HG03378 (cell line): ENCODE measurements around the gene OPCML.

Experiments used
- ATAC-seq: cut with Tn5 transposase; IDR thresholded peaks from one replicate; pipeline ENCODE4 v1.9.1; 2021; ENCODE audit warnings: mild to moderate bottlenecking, moderate library complexity; ENCODE audit not compliant: unreplicated experiment

Gene OPCML

DNA sequence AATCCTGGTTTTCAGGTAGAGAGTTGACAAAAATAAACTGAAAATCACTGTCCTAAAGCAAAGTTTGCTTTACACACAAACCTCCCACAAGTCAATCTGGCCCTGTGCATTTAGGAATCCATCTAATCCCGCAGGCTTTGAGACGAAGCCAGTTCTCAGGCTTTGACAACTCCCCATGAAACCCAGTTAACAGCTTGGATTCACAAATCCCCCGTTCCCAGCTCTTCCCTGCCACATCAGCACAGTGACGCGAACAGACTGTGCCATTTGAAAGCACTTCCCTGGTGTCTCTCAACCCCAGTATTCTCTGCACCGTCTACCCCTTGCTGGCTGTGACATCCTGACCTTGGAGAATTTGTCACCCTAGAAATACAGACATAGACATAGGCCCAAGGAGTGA lies 117.8 kb downstream of the OPCML start:
- ATAC-seq: no peak

DNA sequence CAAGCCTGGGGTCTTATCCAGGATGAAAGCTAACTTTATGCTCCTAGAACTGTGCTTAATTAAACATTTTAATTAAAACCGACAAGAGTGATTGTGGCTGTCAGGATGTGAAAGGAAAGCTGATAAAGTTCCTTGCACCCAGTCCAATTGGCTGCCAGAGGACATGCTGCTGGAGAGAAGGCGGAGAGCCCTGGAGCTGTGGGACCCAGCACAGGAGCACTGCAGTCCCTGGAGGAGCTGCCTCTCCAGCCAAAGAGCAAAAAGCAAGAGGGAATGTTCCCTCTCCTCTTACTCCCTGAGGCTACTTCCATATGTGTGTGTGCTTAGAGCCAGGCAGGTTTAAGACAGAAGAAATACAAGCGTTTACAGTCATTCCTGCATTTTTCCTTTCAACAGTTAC lies 118.6 kb downstream of the OPCML start:
- ATAC-seq: no peak

DNA sequence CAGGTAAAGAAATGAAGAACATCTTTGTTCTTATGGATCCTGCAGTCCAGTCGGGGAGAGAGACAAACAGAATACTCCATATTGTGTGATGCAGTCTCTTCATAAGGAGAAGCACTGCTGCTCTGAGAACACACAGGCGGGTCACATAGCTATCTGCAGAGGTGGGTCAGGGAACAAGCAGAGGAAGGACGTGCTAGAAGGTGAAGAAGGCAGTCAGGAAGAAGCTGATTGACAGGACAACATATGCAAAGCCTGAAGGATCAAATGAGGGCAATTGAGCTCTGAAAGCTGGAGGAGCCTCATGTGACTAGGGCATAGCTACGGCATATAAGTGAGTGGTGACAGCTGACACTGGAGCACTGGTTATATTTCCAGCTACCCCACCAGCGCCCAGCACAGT lies 122.5 kb downstream of the OPCML start:
- ATAC-seq: no peak

DNA sequence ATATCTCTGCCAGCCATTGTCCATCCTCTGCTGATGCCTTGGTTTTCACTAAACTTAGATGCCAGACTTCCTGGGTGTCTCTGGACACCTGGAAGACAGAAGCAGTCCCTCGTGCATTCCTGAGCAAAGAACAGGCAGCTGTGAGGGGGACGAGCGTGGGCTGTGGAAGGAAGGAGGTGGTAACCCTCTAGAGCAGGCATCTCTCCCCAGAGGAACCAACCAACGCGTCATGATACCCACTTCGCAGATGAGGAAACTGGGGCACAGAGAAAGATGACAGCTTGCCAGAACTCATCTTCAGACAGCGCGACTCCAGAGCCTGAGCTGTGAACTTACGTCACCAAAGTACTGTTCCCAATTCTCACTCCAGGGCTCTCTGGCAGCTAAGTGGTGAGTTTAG lies 123.4 kb downstream of the OPCML start:
- ATAC-seq: no peak

DNA sequence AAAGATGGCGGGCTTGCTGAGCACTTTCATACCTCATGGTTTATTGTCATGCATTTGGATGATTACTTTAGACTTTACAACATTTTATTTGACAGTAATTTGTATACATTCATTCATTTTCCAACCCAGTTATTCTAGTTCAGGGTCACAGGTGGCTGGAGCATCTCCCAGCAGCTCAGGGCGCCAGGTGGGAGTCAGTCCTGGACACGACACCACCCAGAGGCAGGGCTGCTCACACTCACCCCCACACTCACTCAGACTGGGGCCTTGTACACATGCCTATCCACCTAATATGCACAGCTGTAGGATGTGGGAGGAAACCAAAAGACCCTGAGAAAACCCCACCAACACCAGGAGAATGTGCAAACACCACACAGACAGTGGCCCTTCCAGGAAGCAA lies 123.9 kb downstream of the OPCML start:
- ATAC-seq: no peak

DNA sequence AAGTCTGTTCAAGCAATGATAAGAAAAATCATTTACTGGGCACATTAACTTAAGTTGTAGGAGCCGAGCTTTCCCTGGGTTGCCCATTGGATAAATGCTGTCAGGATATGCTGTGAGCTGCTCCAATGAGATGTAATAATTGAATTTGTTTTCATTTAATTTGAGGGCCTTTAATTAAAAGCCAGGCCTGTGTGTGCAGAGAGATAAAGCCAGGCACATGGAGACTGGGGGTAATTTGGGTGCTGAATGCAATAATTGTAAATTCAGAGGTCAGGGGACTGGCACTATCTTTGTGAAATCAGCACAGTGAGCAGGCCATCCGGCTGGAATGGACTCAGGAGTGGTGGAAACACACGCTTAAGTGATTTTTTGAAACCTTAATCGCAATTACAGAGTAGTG lies 125.8 kb downstream of the OPCML start:
- no peak for ATAC-seq

DNA sequence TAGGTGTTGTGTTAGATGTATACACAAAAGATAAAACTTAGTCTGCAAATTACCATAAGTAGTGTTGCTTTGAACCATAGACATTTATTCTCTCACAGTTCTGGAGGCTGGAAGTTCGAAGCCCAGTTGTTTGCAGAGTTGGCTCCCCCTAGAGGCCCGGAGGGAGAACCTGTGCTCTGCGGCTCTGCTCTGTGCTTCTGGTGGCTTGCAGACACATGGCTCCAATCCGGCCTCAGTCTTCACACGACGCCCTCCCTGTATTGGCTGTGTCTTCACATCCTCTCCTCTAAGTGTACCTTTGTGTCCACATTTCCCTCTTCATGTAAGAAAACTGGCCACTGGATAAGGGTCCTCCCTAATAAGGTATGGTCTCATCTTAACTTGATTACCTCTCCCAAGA lies 128.4 kb downstream of the OPCML start:
- no peak for ATAC-seq

DNA sequence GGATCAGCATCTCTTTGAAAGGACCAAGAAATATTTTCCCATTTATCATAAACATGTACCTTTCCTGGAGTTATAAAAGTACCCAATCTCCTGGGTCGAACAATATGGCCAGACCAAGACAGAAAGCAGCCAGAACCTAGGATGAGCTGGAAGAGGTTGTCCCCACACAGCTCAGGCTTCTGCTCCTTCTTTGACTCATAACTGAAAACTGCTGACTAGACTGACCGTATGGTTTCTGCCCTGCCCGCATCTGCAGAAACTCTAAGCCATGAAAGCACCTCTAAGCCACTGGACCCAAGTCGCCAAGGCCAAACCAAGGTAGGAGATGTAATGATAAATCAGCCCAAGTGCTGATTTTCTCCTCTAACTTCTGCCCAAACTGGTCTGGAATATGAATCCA lies 129.8 kb downstream of the OPCML start:
- no peak for ATAC-seq

DNA sequence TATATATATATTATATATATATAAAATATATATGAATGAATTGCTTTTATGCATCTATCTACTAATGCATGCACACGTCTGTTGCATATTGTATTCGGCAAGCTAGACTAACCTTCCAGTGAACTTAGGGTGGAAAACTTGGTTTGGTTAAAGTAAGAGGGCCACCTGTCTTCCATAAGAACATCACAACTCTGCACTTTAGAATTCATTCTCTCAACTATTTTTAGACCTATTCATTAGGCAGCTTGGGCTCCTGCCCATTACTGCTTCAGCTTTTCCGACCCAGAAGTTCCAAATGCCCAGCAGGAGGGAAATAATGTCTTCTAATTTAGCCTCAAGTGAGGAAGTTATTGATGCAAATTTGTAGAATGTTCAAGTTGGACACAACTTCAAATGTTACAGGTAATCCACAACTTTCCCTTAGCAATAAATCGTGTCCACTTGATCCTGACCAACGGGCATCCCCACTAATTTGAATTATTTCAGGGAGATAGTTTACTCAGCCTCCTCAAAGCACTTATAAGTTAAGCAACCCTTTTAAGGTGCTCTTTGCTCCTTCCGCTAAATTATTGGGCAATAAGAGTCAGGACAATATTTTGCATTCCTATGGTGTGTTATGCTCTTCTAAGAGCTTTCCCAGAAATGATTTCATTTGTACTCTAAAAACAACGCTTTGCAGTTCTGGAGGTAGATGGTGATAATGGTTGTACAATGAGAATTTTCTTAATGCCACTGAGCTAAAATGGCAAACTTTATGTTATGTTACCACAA lies 132.3 kb downstream of the OPCML start:
- no peak for ATAC-seq

DNA sequence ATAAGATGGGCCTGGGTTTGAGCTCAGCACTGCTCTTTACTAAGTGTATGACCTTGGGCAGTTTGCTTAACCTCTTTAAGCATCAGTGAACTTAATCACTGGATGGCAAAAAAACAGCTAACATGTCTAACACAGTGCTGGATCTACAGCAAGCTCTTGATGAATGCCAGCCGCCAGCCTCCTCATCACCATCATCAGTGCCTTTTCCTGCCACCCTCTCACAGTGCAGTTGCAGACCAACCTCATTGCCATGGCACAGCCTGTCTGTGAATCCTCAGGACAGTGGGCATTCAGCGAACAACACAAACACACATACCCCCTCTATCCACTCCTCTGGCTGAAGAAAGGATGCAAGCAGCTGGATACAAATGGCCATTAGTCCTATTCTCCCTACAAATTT lies 133.0 kb downstream of the OPCML start:
- ATAC-seq: no peak

DNA sequence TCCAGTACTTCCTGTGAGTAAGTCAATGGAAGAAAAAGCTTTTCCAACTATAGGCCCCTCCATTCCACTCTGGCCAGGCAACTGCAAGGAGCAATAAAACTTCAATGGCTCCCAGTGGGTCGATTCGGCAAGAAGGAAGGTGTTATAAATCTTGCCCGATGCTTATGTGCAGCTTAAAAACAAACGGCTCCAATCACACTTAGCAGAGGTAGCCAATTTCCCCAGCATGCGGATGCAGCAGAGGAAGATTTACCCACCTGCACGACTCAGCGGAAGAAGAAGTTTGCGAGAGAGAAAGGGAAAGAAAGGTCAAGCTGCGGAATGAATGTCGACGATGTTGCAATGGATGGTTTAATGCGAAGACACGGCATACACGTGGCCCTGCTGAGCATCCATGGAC lies 141.5 kb downstream of the OPCML start:
- ATAC-seq: no peak

DNA sequence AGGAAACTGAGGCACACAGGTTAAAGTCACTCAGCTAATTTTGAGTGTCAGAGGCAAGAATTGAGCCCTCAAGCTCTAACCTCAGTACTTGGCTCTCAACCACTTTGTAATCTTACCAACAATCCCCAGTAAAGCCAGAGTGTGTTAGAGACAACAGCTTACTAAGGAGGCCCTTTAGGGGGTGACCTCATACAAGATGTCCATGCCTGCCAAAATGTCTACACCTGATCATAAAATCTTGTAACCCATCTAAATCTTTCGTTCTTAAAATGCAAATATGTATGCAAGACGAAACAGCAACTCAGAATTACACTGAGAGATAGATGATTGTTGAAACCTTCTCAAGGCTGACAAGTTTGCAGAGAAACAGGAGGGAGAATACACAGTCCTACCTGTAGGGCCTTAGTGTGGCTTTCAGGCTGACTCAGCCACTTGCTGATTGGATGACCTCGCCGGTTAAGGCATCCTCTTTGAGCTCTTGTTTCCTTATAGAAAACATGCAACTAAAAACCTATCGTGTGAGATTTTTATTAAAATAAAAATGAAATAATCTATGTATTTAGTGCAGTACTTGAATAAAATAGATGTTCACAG lies 143.2 kb downstream of the OPCML start:
- no peak for ATAC-seq

DNA sequence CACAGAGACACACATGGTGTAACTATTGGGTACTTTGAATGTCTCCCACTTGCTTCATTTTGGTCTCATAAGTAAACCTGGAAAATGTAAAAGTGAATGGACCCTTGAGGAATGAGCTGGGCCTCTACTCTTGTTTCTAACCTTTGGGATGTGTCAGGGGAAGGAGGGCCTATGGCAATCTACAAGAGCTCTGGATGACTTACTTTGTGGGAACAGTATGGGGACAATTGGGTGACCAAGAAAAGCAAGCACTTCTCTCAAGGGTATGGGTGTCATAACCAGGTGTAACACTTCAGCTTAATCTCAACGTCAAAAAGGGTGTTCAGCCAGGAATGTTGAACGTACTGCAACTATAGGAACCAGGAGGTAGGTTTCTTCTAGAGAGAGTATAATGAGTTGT lies 144.0 kb downstream of the OPCML start:
- ATAC-seq: no peak

DNA sequence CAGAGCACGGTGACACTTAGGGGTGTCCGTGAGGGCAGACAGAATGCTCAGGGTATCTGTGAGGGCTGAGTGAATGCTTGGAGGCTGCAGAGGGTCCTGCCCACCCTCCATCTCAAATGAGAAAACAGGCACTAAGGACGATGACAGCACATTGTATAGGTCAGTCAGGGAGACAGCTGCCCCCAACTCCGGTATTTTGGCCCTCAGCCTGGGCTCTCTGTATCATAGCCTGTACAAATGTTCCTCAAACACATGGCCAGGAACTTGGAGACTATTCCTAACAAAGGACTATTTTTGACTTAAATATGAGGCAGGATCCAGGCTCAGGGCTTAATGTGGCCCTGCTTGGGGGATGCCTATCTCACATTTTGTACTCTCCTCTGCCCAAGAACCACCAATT lies 145.4 kb downstream of the OPCML start:
- ATAC-seq: no peak

DNA sequence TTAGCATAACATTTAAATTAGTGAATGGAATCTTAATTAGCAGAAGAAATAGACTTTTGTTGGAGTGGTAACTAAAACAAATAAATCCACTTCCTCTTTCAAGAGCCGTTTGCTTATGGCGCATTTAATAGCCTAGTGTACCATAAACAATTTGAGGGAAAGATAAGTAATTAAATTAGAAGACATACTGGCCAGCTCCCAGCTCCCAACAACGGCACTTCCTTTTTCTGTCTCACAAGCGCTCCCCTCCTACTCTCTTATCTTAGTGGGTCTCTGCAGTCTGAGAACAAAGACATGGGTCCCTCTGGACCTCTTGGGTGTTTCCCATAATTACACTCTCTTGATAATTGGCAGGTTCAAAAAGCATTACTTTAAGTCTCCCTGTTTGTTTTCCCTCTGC lies 146.0 kb downstream of the OPCML start:
- ATAC-seq: no peak

DNA sequence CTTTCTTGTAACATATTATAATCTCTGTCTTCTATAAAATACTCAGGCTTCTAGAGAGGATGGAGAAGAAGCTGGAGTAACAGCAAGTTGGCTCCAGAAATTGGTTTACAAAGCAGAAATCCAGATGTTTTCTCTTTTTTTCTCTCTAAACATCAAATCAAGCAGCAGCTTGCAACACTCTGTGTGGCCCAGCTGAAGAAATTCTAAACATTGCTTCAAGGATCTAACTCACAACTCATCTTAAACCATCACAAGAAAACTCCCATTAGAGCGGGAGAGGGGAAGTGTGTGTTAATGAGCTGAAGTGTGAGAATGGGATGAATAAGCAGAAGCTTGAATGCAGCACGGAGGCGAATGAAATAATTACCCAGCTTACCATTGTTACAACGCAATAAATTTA lies 146.5 kb downstream of the OPCML start:
- no peak for ATAC-seq

DNA sequence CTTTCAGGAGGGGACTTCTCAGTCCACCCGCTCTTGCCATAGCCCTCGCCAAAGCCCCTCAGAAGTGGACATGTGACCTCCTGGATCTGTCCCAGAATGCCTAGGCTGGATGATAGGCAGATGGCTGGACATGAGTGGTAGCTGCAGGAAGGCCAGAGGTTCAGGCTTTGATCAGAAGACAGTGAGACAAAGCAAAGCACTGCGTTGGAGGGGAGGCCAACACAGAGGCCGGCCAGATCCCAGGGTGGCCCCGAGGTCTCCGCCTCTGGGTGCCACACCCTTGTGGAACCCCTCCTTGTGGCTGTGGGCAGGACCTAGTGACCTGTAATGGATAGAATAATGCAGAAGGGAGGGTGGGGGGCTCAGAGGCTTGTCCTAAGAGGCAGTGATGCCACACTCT lies 147.6 kb downstream of the OPCML start:
- no peak for ATAC-seq

DNA sequence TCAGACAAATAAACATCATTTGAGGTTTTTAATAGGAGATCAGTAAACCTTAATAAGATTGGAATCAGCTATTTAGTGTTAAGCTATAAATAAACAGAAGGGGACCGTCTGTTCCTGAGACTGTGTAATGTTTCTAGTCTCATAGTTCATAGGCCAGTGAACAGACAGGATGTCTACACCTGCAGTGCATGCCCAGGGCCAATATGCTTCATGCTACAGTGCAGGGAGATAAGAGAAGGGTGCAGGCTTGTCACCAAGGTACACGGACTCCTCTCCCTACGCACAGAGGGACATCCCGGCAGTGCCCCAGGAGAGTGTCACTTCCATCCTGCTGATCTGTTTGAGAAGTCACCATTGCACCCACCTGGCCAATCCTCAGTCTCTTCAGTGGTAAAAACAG lies 148.6 kb downstream of the OPCML start:
- no peak for ATAC-seq

DNA sequence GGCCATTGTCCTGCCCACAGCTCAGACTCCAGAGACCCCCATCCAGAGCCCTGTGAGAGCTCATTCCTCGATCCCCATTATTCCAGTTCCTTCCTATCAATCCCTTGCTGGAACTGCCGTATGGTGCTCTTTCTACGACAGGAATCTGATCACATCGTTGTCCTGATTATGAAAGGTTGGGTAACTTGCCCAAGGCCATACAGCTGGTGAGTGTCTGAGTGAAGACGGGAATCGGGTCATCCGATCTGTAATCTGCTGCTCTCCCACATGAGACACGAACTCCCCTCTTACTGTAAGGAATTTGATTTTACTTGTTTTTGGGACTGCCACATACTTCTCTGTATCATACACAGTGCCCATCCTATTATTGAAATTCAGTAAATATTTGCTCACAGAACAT lies 149.1 kb downstream of the OPCML start:
- ATAC-seq: no peak

DNA sequence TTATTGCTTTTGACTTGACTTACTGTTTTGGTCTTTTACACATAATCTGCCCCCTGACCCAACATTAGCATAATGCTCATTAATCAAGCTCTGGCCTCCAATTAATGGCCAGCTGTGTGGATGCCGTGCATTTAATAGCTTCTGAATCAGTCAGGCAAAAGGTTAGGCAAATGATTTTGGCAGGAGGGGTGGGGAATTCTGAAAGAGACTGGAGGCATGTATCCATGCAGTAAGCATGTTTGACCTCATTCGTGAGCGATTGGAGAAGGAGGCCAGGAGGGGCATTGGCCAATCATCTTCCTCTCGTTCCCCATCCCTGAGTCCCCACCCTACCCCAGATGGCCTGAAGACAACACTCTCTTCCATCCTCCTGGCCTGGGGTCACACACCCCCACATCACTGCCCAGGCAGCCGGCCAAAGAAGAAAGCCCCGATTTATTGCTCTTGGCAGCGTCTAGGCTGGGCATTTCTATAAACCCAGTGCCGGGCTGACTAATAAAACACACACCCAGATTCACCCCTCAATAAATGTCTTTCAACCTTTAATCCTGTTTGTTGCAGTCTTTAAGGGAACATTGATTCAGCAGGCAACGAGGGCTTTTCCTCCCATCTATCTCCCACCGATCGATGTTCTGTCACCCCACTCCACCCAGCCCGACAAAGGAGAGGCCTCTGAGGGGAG lies 150.0 kb downstream of the OPCML start:
- no peak for ATAC-seq

DNA sequence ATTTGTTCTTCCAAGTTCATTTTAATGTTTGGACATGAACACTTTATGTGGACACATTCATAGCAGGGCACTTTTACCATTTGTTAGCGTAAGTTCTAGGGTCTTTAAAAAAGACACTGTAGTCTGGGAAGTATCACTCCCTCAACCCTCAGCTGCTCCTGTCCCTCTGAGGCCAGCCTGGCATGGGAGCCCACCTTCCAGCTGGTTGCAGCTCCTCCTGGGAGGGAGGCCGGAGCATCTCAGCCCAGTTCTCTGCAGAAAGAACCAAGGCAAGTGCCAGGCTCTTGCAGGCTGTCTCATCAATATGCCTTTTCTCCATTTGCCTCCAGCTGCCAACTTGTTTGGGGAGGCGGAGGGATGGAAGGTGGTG lies 150.6 kb downstream of the OPCML start:
- no peak for ATAC-seq

DNA sequence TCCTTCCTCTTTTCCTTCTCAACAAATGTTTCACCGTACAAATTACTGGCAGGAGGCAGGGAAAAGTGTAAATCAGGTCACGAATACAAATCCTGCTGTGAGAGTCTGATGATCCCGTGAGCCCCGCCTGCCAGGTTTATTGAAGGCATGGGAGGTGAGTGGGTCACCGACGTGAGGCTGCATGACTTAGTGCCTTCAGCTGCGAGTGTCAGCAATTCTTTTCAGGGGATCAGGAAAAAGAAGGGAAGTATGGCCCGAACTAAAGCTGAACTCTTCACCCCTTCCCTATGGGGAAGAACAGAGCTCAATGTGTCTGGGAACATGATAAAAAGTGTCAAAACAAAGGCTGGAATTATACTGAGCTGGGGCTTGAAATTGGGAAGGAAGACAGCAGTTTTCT lies 166.2 kb downstream of the OPCML start:
- no peak for ATAC-seq

DNA sequence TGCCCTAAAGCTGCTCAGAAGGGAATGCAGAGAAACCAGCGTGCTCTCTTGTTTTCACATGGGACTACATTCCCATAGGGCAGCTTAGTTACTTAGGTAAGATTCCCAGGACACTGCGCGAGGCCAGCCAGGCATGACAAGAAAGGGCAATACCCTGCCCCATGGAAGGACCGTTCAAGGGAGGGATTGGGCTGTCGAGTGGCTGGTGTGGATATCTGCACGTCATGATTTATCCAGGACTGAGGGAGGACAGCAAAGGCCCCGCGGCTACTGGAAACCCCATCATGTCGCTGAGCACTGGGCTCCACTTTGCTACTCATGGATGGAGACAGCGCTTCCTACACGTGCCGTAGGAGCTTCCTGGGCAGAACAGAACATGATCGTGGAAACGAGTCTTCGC lies 169.4 kb downstream of the OPCML start:
- ATAC-seq: no peak
